ENCODE measurements around the gene ZNF441. TPM values are rescaled to one million over a fixed set of nuclear protein-coding genes. Genes with fewer than 3 reads are reported as not detected.

ZNF441 gene
- total RNA-seq, 1 experiment from 2014 or later: 1.8 TPM

- peak; percentile 19; the same call in 1 of the 2 replicates for TF ChIP-seq PRDM15 (CRISPR knock-in tag; IDR thresholded peaks at IDR 0.05)
- TF ChIP-seq ZMAT4 (CRISPR knock-in tag; IDR thresholded peaks at IDR 0.05): no peak
Measured at GRCh38 chr19:11738746-11739620, 27.8 kb upstream of the ZNF441 start, which contains the start of gene ZNF823 (continued).

GRCh38 chr19:11745869-11746268, 20.9 kb upstream of the ZNF441 start:
- TF ChIP-seq TEAD4 (CRISPR knock-in tag; IDR thresholded peaks at IDR 0.05) (no peak), IRF2 (CRISPR knock-in tag; IDR thresholded peaks at IDR 0.05; ENCODE audit: borderline replicate concordance, low read depth) (no peak), MYBL2 (CRISPR knock-in tag; IDR thresholded peaks at IDR 0.05) (no peak), FOXP4 (CRISPR knock-in tag; IDR thresholded peaks at IDR 0.05) (no peak), E2F4 (CRISPR knock-in tag; IDR thresholded peaks at IDR 0.05; ENCODE audit: borderline replicate concordance, low read depth) (no peak)
- Mint-ChIP-seq H3K4me3 (no peak overlapping the region), H3K27me3 (ENCODE audit: low read depth) (peaks cover 29% of the 10 kb centered on the region), H3K9me3 (peaks cover 40% of the 10 kb centered on the region), H3K36me3 (peaks cover 14% of the 10 kb centered on the region), H3K4me1 (no peaks in the 10 kb centered on the region), H3K27ac (no peak overlapping the region)
- ATAC-seq (no peak), DNase-seq (ENCODE audit: low spot score) (no peak)
- CTCF ChIA-PET: no interaction called here
- POLR2A ChIA-PET: no interaction called here

GRCh38 chr19:11747277-11747676, 19.5 kb upstream of the ZNF441 start:
- H3K9me3 Mint-ChIP-seq: peaks cover 54% of the 10 kb centered on the region
- peaks cover 14% of the 10 kb centered on the region for H3K36me3 Mint-ChIP-seq
- H3K4me1 Mint-ChIP-seq: no peaks in the 10 kb centered on the region
- ChIA-PET CTCF (interaction anchor here (0.6 kb wide), 1 partner anchor 238 kb away, joined by 3 read pairs; no protein-coding TSS in a partner anchor), POLR2A (no interaction called here)
- H3K27me3 Mint-ChIP-seq (ENCODE audit: low read depth): peaks cover 20% of the 10 kb centered on the region
- H3K4me3 Mint-ChIP-seq: no peak overlapping the region
- DNase-seq (ENCODE audit: low spot score) (no peak), ATAC-seq (no peak)
- TF ChIP-seq ZBTB43 (CRISPR knock-in tag; IDR thresholded peaks at IDR 0.05) (no peak), TEAD4 (CRISPR knock-in tag; IDR thresholded peaks at IDR 0.05) (no peak), ZNF317 (CRISPR knock-in tag; IDR thresholded peaks at IDR 0.05; ENCODE audit: borderline replicate concordance, low read depth) (no peak), FOXK1 (CRISPR knock-in tag; IDR thresholded peaks at IDR 0.05) (no peak), ZNF219 (CRISPR knock-in tag; IDR thresholded peaks at IDR 0.05; ENCODE audit: borderline replicate concordance) (no peak), STAT6 (CRISPR knock-in tag; conservative IDR thresholded peaks at IDR 0.05; ENCODE audit: low read depth) (no peak), RELA (CRISPR knock-in tag; IDR thresholded peaks at IDR 0.05; ENCODE audit: borderline replicate concordance) (no peak)
- H3K27ac Mint-ChIP-seq: no peak overlapping the region
